ENCODE results near the gene NCEH1.
"Not testable (repeated sequence)": the region's sequence is repeated elsewhere in the genome, so short reads cannot be mapped to it uniquely, and the experiment has no call there.

Gene NCEH1

DNA sequence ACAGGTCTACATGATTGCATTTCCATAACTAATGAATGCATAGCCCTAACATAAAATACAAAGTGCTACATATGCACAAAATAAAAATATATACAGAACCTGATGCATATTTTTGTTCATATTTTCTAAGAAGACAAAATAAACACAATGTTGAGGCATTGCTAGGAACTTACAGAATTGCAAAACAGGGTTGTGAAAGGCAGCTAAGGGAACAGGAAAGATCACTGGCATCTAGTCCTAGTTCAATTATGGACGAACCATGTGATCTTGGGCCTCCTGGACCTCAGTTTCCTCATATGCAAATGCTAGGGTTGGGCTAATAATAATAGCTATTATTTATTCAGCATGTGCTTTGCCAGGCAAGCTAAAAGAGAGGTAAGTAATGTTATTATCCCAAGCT is 15.5 kb upstream of the NCEH1 start:
- peaks cover 4% of the 10 kb centered on the region for H3K36me3 Mint-ChIP-seq (ENCODE audit: low read depth)
- H3K9me3 Mint-ChIP-seq = peaks cover 11% of the 10 kb centered on the region
- no peak for DNase-seq
- no peak overlapping the region for H3K27ac Mint-ChIP-seq
- TF ChIP-seq, protein P1, sequence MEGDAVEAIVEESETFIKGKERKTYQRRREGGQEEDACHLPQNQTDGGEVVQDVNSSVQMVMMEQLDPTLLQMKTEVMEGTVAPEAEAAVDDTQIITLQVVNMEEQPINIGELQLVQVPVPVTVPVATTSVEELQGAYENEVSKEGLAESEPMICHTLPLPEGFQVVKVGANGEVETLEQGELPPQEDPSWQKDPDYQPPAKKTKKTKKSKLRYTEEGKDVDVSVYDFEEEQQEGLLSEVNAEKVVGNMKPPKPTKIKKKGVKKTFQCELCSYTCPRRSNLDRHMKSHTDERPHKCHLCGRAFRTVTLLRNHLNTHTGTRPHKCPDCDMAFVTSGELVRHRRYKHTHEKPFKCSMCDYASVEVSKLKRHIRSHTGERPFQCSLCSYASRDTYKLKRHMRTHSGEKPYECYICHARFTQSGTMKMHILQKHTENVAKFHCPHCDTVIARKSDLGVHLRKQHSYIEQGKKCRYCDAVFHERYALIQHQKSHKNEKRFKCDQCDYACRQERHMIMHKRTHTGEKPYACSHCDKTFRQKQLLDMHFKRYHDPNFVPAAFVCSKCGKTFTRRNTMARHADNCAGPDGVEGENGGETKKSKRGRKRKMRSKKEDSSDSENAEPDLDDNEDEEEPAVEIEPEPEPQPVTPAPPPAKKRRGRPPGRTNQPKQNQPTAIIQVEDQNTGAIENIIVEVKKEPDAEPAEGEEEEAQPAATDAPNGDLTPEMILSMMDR (IDR thresholded peaks at IDR 0.05) = no peak
- H3K4me1 Mint-ChIP-seq = no peaks in the 10 kb centered on the region
- peaks cover 4% of the 10 kb centered on the region for H3K27me3 Mint-ChIP-seq (ENCODE audit: low read depth, poor library complexity)
- H3K4me3 Mint-ChIP-seq = no peak overlapping the region

DNA sequence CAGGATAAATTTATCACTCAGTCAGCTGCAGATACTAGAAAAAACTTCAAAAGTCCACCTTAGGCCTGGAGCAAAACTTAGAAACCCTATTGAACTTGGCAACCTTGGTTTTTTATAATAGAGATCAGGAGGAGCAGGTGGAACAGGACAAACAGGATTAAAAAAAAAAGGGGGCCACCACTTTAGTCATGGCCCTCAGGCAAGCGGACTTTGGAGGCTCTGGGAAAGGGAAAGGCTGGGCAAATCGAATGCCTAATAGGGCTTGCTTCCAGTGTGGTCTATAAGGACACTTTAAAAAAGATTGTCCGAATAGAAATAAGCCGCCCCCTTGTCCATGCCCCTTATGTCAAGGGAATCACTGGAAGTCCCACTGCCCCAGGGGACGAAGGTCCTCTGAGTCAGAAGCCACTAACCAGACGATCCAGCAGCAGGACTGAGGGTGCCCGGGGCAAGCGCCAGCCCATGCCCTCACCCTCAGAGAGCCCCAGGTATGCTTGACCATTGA is 11.7 kb upstream of the NCEH1 start:
- not testable (repeated sequence) for H3K27ac Mint-ChIP-seq

GRCh38 chr3:172717493-172718088 is 6.7 kb upstream of the NCEH1 start:
- Mint-ChIP-seq H3K4me3 (no peak overlapping the region), H3K27me3 (ENCODE audit: low read depth, poor library complexity) (peaks cover 6% of the 10 kb centered on the region), H3K27ac (no peak overlapping the region), H3K4me1 (peaks cover 5% of the 10 kb centered on the region), H3K9me3 (peaks cover 21% of the 10 kb centered on the region), H3K36me3 (ENCODE audit: low read depth) (peaks cover 6% of the 10 kb centered on the region)
- no peak for DNase-seq
- TF ChIP-seq, protein P1 (IDR thresholded peaks at IDR 0.05) = no peak

More for the DNA sequence above, 11.7 kb upstream of the NCEH1 start:
- not testable (repeated sequence) for DNase-seq; H3K27me3 Mint-ChIP-seq (ENCODE audit: low read depth, poor library complexity); H3K4me1 Mint-ChIP-seq; H3K4me3 Mint-ChIP-seq
- peaks cover 10% of the 10 kb centered on the region for H3K36me3 Mint-ChIP-seq (ENCODE audit: low read depth)
- peaks cover 32% of the 10 kb centered on the region for H3K9me3 Mint-ChIP-seq

- Mint-ChIP-seq H3K36me3 (ENCODE audit: low read depth) (peaks cover 6% of the 10 kb centered on the region), H3K27me3 (ENCODE audit: low read depth, poor library complexity) (peaks cover 3% of the 10 kb centered on the region), H3K4me3 (no peak overlapping the region), H3K27ac (no peak overlapping the region), H3K4me1 (peaks cover 7% of the 10 kb centered on the region), H3K9me3 (peaks cover 21% of the 10 kb centered on the region)
- TF ChIP-seq, protein P1 (IDR thresholded peaks at IDR 0.05) = no peak
- no peak for DNase-seq
These were observed 5.6 kb upstream of the NCEH1 start for GRCh38 chr3:172716476-172716875.

DNA sequence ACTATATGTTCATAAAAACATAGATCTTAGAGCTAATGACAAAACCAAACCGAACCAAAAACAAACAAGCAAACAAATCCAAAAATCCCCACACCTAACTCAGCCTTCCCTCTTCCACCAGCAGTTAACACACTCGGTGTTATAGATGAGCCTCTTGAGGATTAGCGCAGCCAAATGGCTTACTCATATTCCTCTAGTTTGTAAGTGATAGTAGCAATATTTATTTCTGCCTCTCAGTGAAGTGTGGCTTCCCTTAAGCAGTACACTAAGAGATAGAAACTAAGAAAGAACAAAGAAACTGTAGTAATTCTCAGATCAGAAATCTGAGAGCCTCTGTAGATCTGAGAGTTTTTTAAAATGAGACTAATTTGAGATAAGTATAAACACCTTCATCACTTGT is 2.4 kb upstream of the NCEH1 start:
- H3K27ac Mint-ChIP-seq = no peak overlapping the region
- DNase-seq = no peak
- peaks cover 6% of the 10 kb centered on the region for H3K27me3 Mint-ChIP-seq (ENCODE audit: low read depth, poor library complexity)
- H3K9me3 Mint-ChIP-seq = peaks cover 5% of the 10 kb centered on the region
- H3K36me3 Mint-ChIP-seq (ENCODE audit: low read depth) = no peaks in the 10 kb centered on the region
- TF ChIP-seq, protein P1 (IDR thresholded peaks at IDR 0.05) = no peak
- no peak overlapping the region for H3K4me3 Mint-ChIP-seq
- peaks cover 30% of the 10 kb centered on the region for H3K4me1 Mint-ChIP-seq

DNA sequence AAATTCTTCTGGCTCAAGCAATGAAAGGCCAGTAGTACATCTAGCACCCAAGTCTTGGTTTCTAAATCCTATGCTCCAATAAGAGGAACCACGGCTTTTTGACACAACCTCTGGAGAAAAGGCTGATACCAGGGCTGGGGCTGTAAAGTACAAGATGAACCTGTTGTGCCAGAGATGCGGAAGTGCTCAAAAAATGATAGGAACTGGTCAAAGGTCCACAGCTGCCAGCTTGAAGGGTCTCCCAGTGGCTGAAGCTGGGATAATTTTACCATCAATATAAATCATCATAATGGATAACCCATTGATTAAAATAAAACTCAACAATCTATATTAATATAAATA is 558 bp upstream of the NCEH1 start:
- DNase-seq = no peak
- peaks cover 35% of the 10 kb centered on the region for H3K4me1 Mint-ChIP-seq
- H3K27ac Mint-ChIP-seq = peak overlapping the region; percentile 91
- TF ChIP-seq, protein P1 (IDR thresholded peaks at IDR 0.05) = no peak
- H3K36me3 Mint-ChIP-seq (ENCODE audit: low read depth) = no peaks in the 10 kb centered on the region
- H3K9me3 Mint-ChIP-seq = no peaks in the 10 kb centered on the region
- H3K4me3 Mint-ChIP-seq = peak overlapping the region; percentile 94
- H3K27me3 Mint-ChIP-seq (ENCODE audit: low read depth, poor library complexity) = peaks cover 6% of the 10 kb centered on the region

All from nephron progenitor cell (in vitro differentiated cells).